HepG2 (cell line): ENCODE measurements around the gene LRBA. TPM values are rescaled to one million over a fixed set of nuclear protein-coding genes. Genes with fewer than 3 reads are reported as not detected.

Experiments used
- KDM5B ChIP-seq: sonication (generic); formaldehyde crosslinking; IDR thresholded peaks from 2 replicates; pipeline ENCODE4 v1.4.0; 2020; ENCODE audit warnings: missing genetic modification reagents, mild to moderate bottlenecking, borderline replicate concordance
- UBTF ChIP-seq: sonication (generic); formaldehyde crosslinking; IDR thresholded peaks from 2 replicates; pipeline ENCODE4 v1.4.0; 2020; ENCODE audit warnings: mild to moderate bottlenecking, missing genetic modification reagents
- ZBTB42 ChIP-seq: sonication (generic); formaldehyde crosslinking; IDR thresholded peaks from 2 replicates; pipeline ENCODE4 v1.5.0; 2020; ENCODE audit warnings: mild to moderate bottlenecking, missing genetic modification reagents
- ZNF142 ChIP-seq: sonication (generic); formaldehyde crosslinking; IDR thresholded peaks from 2 replicates; pipeline ENCODE4 v1.4.0; 2020; ENCODE audit warnings: missing genetic modification reagents
- ZNF3 ChIP-seq: IDR thresholded peaks from 2 replicates; pipeline ENCODE4 v1.7.0; 2017; ENCODE audit warnings: inconsistent platforms
- polyA plus RNA-seq, 8 experiments: library from polyadenylated mRNA; depleted of rRNA in 3 of 8; stranded (reverse) in 7 of 8; unstranded in 1 of 8; fragments of >200 nt; fragmentation: Illumina TruSeq in 4 of 8; extraction: Trizol in 4 of 8; gene quantifications; 2 replicates each; pipeline versions ENCODE4 v1.2.1 to v1.2.3, GENCODE V29; 2011 to 2016; ENCODE audit warnings: low read depth in 4 of 8, missing spikeins in 1 of 8, mixed read lengths in 1 of 8; ENCODE audit not compliant: insufficient read depth in 1 of 8
- total RNA-seq, 5 experiments: library from RNA; depleted of rRNA; stranded (reverse); fragments of >200 nt; fragmentation: Illumina TruSeq; extraction: Trizol; gene quantifications; 2 replicates each; pipeline ENCODE4 v1.2.3, GENCODE V29; 2016; ENCODE audit warnings: low read depth in 1 of 5

LRBA gene
- total and polyA plus RNA-seq, 2 of the 13 experiments (the other 11 are each of a cell fraction or from before 2014, with no cell fraction given) = 21.0 to 37.2 TPM

- TF ChIP-seq ZNF142 (CRISPR knock-in tag) (no peak), ZBTB42 (CRISPR knock-in tag) (no peak), ZNF3 (CRISPR knock-in tag) (no peak), UBTF (CRISPR knock-in tag) (no peak), KDM5B (CRISPR knock-in tag) (no peak)
Observed at GRCh38 chr4:150265806-150266205, 749.3 kb downstream of the LRBA start (continued).
